ENCODE measurements around the gene UBL7.

UBL7 gene

GRCh38 chr15:74502301-74502700 is 41.3 kb upstream of the UBL7 start:
- Histone ChIP-seq H3K9me3 (no peaks in the 10 kb centered on the region), H3K4me3 (no peak overlapping the region), H3K4me1 (no peaks in the 10 kb centered on the region), H3K36me3 (peaks cover 0 to 8% (median 0%) of the 10 kb centered on the region in 3 donors), H3K27ac (no peak overlapping the region), H3K27me3 (no peaks in the 10 kb centered on the region)
- DNase-seq: peak in 1 of 2 donors; percentile 11
- intact Hi-C loops (cut with DNase I; ENCODE audit: low total_unique reads): no loop called here
- no peak for TF ChIP-seq CTCF (IDR thresholded peaks at IDR 0.05)

GRCh38 chr15:74500401-74500800 is 39.4 kb upstream of the UBL7 start:
- Histone ChIP-seq H3K4me3 (no peak overlapping the region), H3K27ac (no peak overlapping the region), H3K27me3 (no peaks in the 10 kb centered on the region), H3K9me3 (no peaks in the 10 kb centered on the region), H3K36me3 (peaks cover 0 to 8% (median 0%) of the 10 kb centered on the region in 3 donors), H3K4me1 (no peaks in the 10 kb centered on the region)
- TF ChIP-seq CTCF (IDR thresholded peaks at IDR 0.05): no peak
- DNase-seq: no peak
- intact Hi-C loops (cut with DNase I; ENCODE audit: low total_unique reads): no loop called here

GRCh38 chr15:74499366-74499765 is 38.4 kb upstream of the UBL7 start:
- intact Hi-C loops (cut with DNase I; ENCODE audit: low total_unique reads): no loop called here
- H3K4me1 ChIP-seq: no peaks in the 10 kb centered on the region
- DNase-seq: no peak
- H3K9me3 ChIP-seq: no peaks in the 10 kb centered on the region
- no peak overlapping the region for H3K4me3 ChIP-seq
- no peak for TF ChIP-seq CTCF (IDR thresholded peaks at IDR 0.05)
- H3K36me3 ChIP-seq: peaks cover 0 to 8% (median 0%) of the 10 kb centered on the region in 3 donors
- H3K27ac ChIP-seq: no peak overlapping the region
- no peaks in the 10 kb centered on the region for H3K27me3 ChIP-seq

GRCh38 chr15:74497584-74497983 is 36.6 kb upstream of the UBL7 start:
- H3K9me3 ChIP-seq: no peaks in the 10 kb centered on the region
- H3K27ac ChIP-seq: no peak overlapping the region
- no peak for TF ChIP-seq CTCF (IDR thresholded peaks at IDR 0.05)
- no peaks in the 10 kb centered on the region for H3K4me1 ChIP-seq
- no peak for DNase-seq
- H3K36me3 ChIP-seq: peaks cover 0 to 8% (median 0%) of the 10 kb centered on the region in 3 donors
- intact Hi-C loops (cut with DNase I; ENCODE audit: low total_unique reads): no loop called here
- no peak overlapping the region for H3K4me3 ChIP-seq
- H3K27me3 ChIP-seq: no peaks in the 10 kb centered on the region

DNA sequence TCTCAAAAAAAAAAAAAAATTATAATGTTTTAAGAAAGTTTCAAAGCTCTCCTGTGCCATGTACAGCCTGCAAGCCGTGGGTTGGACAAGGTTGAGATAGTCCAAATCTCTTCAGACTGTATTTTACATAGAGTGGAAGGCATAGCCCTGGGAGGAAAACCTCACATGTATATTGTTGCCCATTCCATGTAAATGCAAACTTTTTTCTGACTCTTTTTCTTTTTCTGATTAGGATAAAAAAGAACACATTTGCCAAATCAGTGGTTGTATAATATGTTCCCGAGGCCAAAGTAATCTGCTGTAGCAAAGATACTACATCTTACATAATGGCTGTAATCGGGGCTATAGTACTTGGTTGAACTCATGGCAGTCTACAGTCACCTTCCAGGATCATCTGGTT is 35.7 kb upstream of the UBL7 start:
- no peaks in the 10 kb centered on the region for H3K4me1 ChIP-seq
- H3K27ac ChIP-seq: no peak overlapping the region
- no peak overlapping the region for H3K4me3 ChIP-seq
- H3K27me3 ChIP-seq: no peaks in the 10 kb centered on the region
- TF ChIP-seq CTCF (IDR thresholded peaks at IDR 0.05): no peak
- no peaks in the 10 kb centered on the region for H3K9me3 ChIP-seq
- no peak for DNase-seq
- intact Hi-C loops (cut with DNase I; ENCODE audit: low total_unique reads): no loop called here
- H3K36me3 ChIP-seq: peaks cover 0 to under 1% (median 0%) of the 10 kb centered on the region in 3 donors

GRCh38 chr15:74490339-74490689 is 29.4 kb upstream of the UBL7 start:
- Histone ChIP-seq H3K9me3 (no peaks in the 10 kb centered on the region), H3K4me3 (no peak overlapping the region), H3K36me3 (no peaks in the 10 kb centered on the region), H3K27ac (no peak overlapping the region), H3K4me1 (no peaks in the 10 kb centered on the region), H3K27me3 (no peaks in the 10 kb centered on the region)
- intact Hi-C loops (cut with DNase I; ENCODE audit: low total_unique reads): no loop called here
- DNase-seq: no peak
- TF ChIP-seq CTCF (IDR thresholded peaks at IDR 0.05): no peak

Data from tibial artery (tissue), 4 donors.